Measurements from ENCODE around the gene SAFB2. TPM values are rescaled to one million over a fixed set of nuclear protein-coding genes. Genes with fewer than 3 reads are reported as not detected.

Gene SAFB2
- total RNA-seq, 1 donor from 2014 or later = 143 TPM

DNA sequence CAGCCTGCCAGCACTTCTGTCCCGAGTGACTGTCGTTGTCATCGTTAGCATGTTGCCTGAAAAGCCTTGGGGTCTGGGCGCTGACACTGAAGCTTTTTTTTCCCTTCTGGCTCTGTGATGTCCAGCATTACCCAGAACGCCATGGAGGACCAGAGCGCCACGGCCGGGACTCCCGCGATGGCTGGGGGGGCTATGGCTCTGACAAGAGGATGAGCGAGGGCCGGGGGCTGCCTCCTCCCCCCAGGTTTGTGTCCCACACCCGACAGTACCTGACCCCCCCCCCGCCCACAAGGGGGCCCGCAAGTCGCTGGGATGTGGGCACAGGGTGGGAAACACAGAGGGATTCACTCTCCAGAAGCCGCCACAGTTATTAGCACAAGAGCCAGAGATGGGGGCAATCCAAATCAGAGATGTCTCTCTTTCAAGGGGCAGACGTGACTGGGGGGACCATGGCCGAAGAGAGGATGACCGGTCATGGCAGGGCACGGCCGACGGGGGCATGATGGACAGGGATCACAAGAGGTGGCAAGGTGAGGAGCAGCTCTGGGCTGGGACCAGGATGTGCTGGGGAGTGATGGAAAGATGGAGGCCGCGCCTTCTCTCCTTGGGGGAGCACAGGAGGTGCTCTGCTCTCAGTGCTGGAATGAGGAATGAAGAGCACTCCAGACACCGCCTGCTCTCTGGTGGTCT, 44.5 kb upstream of the SAFB2 start:
- TF ChIP-seq, protein P1, sequence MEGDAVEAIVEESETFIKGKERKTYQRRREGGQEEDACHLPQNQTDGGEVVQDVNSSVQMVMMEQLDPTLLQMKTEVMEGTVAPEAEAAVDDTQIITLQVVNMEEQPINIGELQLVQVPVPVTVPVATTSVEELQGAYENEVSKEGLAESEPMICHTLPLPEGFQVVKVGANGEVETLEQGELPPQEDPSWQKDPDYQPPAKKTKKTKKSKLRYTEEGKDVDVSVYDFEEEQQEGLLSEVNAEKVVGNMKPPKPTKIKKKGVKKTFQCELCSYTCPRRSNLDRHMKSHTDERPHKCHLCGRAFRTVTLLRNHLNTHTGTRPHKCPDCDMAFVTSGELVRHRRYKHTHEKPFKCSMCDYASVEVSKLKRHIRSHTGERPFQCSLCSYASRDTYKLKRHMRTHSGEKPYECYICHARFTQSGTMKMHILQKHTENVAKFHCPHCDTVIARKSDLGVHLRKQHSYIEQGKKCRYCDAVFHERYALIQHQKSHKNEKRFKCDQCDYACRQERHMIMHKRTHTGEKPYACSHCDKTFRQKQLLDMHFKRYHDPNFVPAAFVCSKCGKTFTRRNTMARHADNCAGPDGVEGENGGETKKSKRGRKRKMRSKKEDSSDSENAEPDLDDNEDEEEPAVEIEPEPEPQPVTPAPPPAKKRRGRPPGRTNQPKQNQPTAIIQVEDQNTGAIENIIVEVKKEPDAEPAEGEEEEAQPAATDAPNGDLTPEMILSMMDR (IDR thresholded peaks at IDR 0.05) = no peak
- H3K27me3 Mint-ChIP-seq = no peaks in the 10 kb centered on the region
- ChIA-PET CTCF (no interaction called here), POLR2A (no interaction called here)
- no peaks in the 10 kb centered on the region for H3K9me3 Mint-ChIP-seq
- intact Hi-C loops (cut with micrococcal nuclease) = no loop called here
- H3K4me1 Mint-ChIP-seq = no peaks in the 10 kb centered on the region
- H3K27ac Mint-ChIP-seq = no peak overlapping the region
- peaks cover 84% of the 10 kb centered on the region for H3K36me3 Mint-ChIP-seq (ENCODE audit: low read depth)
- DNase-seq = no peak
- ATAC-seq (ENCODE audit: low read depth) = no peak
- H3K4me3 Mint-ChIP-seq = no peak overlapping the region

DNA sequence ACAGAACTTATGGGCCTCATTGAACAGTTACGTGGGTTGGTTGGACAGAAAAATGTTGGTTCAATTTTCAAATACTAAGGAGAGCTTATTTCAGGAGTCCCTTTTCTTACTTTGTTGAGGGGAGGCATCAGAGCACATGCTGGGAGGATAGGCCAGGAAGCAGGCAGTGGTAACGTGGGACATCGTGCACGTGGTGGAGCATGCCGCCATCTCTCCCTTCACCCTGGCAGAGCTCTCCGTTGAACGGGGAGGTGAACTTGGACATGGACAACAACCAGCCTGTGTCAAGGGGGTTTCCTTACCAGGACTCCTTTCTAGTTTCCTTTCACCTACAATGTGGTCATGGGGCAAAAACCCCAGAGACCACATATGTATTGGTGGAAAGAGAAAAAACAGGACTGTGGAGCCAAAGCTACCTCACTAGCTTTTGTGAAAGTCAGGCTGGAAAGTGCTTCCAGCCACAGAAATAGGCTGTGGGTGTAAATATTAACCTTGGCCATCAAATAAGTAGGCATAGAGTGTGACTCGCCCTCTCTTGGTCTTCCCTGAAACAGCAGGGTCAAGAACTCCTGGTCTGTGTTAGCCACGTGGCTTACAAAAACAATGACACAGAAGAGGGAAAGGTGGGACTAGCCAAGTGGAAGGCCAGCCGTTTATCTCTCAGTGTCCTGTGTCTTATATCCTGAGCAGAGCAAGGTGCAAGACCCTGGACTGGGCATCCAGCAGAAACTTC, 43.4 kb upstream of the SAFB2 start:
- peaks cover 86% of the 10 kb centered on the region for H3K36me3 Mint-ChIP-seq (ENCODE audit: low read depth)
- TF ChIP-seq, protein P1 (IDR thresholded peaks at IDR 0.05) = no peak
- ATAC-seq (ENCODE audit: low read depth) (no peak), DNase-seq (no peak)
- no peak overlapping the region for H3K4me3 Mint-ChIP-seq
- no peaks in the 10 kb centered on the region for H3K9me3 Mint-ChIP-seq
- POLR2A ChIA-PET = interaction anchor here (0.6 to 0.8 kb wide), 2 partner anchors 43 to 427 kb away, joined by 3 read pairs; partner anchors contain the start of gene SAFB
- CTCF ChIA-PET = no interaction called here
- H3K4me1 Mint-ChIP-seq = no peaks in the 10 kb centered on the region
- H3K27me3 Mint-ChIP-seq = no peaks in the 10 kb centered on the region
- H3K27ac Mint-ChIP-seq = peak overlapping the region; percentile 41
- intact Hi-C loops (cut with micrococcal nuclease) = no loop called here

DNA sequence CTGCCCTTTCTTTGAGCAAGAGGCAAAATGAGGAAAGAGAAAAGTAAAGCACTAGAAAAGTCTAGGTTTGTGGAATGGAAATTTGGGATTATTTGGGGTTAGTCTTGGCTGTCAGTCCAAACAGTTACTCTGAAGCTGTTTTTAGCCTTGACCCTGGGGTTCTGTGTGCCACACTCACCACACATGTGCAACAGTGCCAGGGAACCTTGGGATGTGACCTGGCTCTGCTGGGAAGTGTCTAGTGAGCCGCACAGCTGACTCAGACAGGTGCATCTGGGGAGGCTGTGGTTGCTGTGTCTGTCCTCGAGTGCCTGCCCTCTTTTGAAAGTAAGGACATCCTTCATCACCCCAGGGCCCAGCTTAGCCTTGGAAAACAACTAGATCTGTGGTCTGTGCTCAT, 41.9 kb upstream of the SAFB2 start:
- intact Hi-C loops (cut with micrococcal nuclease) = no loop called here
- no peak for DNase-seq
- peaks cover 90% of the 10 kb centered on the region for H3K36me3 Mint-ChIP-seq (ENCODE audit: low read depth)
- TF ChIP-seq, protein P1 (IDR thresholded peaks at IDR 0.05) = no peak
- no peaks in the 10 kb centered on the region for H3K27me3 Mint-ChIP-seq
- H3K4me1 Mint-ChIP-seq = no peaks in the 10 kb centered on the region
- ATAC-seq (ENCODE audit: low read depth) = no peak
- H3K27ac Mint-ChIP-seq = no peak overlapping the region
- ChIA-PET POLR2A (no interaction called here), CTCF (no interaction called here)
- H3K9me3 Mint-ChIP-seq = no peaks in the 10 kb centered on the region
- no peak overlapping the region for H3K4me3 Mint-ChIP-seq

DNA sequence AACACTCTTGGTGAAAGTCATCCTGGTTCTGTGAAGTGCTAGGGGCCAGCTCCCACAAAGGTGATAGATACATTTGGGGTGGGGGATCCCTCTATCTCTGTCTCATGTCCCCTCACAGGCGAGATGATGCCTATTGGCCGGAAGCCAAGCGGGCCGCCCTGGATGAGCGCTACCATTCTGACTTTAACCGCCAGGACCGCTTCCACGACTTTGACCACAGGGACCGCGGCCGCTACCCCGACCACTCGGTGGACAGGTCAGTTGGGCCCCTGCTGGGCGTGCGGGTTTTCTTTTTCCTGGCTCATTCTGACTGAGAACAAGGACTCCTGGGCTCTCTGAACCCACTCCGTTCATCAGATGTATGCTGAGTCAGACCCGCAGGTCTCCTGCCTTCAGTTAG, 41.3 kb upstream of the SAFB2 start:
- H3K9me3 Mint-ChIP-seq = no peaks in the 10 kb centered on the region
- H3K4me1 Mint-ChIP-seq = no peaks in the 10 kb centered on the region
- H3K27ac Mint-ChIP-seq = no peak overlapping the region
- CTCF ChIA-PET = no interaction called here
- intact Hi-C loops (cut with micrococcal nuclease) = no loop called here
- DNase-seq (no peak), ATAC-seq (ENCODE audit: low read depth) (no peak)
- no peak overlapping the region for H3K4me3 Mint-ChIP-seq
- no peaks in the 10 kb centered on the region for H3K27me3 Mint-ChIP-seq
- POLR2A ChIA-PET = no interaction called here
- TF ChIP-seq, protein P1 (IDR thresholded peaks at IDR 0.05) = no peak
- H3K36me3 Mint-ChIP-seq (ENCODE audit: low read depth) = peaks cover 88% of the 10 kb centered on the region

DNA sequence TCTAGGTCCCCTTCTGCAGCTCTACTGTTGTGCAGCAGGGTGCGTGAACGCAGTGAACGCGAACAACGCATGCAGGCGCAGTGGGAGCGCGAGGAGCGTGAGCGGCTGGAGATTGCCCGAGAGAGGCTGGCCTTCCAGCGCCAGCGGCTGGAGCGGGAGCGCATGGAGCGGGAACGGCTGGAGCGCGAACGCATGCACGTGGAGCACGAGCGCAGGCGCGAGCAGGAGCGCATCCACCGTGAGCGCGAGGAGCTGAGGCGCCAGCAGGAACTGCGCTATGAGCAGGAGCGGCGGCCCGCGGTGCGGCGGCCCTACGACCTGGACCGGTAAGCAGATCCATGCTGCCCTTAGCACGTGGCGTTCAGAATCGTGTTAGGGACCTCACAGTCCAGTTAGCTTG, 38.9 kb upstream of the SAFB2 start:
- Mint-ChIP-seq H3K4me3 (no peak overlapping the region), H3K9me3 (no peaks in the 10 kb centered on the region), H3K36me3 (ENCODE audit: low read depth) (peaks cover 88% of the 10 kb centered on the region), H3K4me1 (no peaks in the 10 kb centered on the region), H3K27ac (no peak overlapping the region), H3K27me3 (no peaks in the 10 kb centered on the region)
- intact Hi-C loops (cut with micrococcal nuclease) = no loop called here
- CTCF ChIA-PET = no interaction called here
- DNase-seq = no peak
- TF ChIP-seq, protein P1 (IDR thresholded peaks at IDR 0.05) = no peak
- no peak for ATAC-seq (ENCODE audit: low read depth)
- POLR2A ChIA-PET = interaction anchor here (1.2 kb wide), 1 partner anchor 39 kb away, joined by 3 read pairs; the partner anchor contains the start of genes SAFB and SAFB2

All from activated B cell treated with CpG ODN at 0.5 μM for 24 hours (primary cell).